IMR-90 (cell line): Measurements from ENCODE around the gene FNBP1L. TPM values are rescaled to one million over a fixed set of nuclear protein-coding genes. Genes with fewer than 3 reads are reported as not detected.

ENCODE experiments used
- ATAC-seq: fragments of 200-7000 bp; cut with Tn5 transposase; 2 replicates; pipeline ENCODE4 v1.9.1; 2020; ENCODE audit warnings: low read depth, mild to moderate bottlenecking, moderate library complexity
- BruUV-seq: library from RNA; stranded (reverse); fragments of 400-500 nt; replicated peaks from 2 replicates; lab custom pipeline; 2021; lab: Mats Ljungman, UMichigan
- CTCF ChIA-PET: fragments of 300-600 bp; formaldehyde crosslinking; extraction: SDS; loops from one replicate; lab custom pipeline; 2021; ENCODE audit warnings: antibody characterized with exemption; lab: Yijun Ruan, JAX
- POLR2A ChIA-PET: fragments of 300-600 bp; sonication (Branson Sonifier 250); formaldehyde crosslinking; loops from one replicate; lab custom pipeline; 2022; ENCODE audit warnings: antibody characterized with exemption; ENCODE audit not compliant: unreplicated experiment; lab: Charles Lee
- DNase-seq: peaks from one replicate; pipeline ENCODE4 v3.0.0; 2013
- H2AFZ ChIP-seq: replicated peaks from 2 replicates; pipeline ENCODE3; 2013; ENCODE audit warnings: low read length, mild to moderate bottlenecking; ENCODE audit not compliant: poor library complexity
- H2AK5ac ChIP-seq: 2 replicates; pipeline ENCODE4 v1.6.1; 2013; ENCODE audit warnings: low read depth, low read length, inconsistent platforms
- H2AK9ac ChIP-seq: replicated peaks from 2 replicates; pipeline ENCODE3; 2013; ENCODE audit warnings: mild to moderate bottlenecking, low read depth, low read length, moderate library complexity; ENCODE audit not compliant: poor library complexity
- H2BK120ac ChIP-seq: 2 replicates; pipeline ENCODE4 v1.6.1; 2013; ENCODE audit warnings: low read depth, low read length, inconsistent platforms
- H2BK15ac ChIP-seq: 3 replicates; pipeline ENCODE4 v1.6.1; 2013; ENCODE audit warnings: low read depth, low read length, inconsistent platforms
- H2BK20ac ChIP-seq: 2 replicates; pipeline ENCODE4 v1.6.1; 2013; ENCODE audit warnings: low read depth, mild to moderate bottlenecking, inconsistent platforms, low read length, moderate library complexity
- H2BK5ac ChIP-seq: 2 replicates; pipeline ENCODE4 v1.6.1; 2013; ENCODE audit warnings: mild to moderate bottlenecking, low read depth, low read length, inconsistent platforms; ENCODE audit not compliant: poor library complexity, severe bottlenecking
- H3K14ac ChIP-seq: replicated peaks from 2 replicates; pipeline ENCODE4 v1.6.1; 2013; ENCODE audit warnings: low read depth, low read length, inconsistent platforms
- H3K18ac ChIP-seq: 2 replicates; pipeline ENCODE4 v1.6.1; 2013; ENCODE audit warnings: low read depth, low read length, control low read depth
- H3K23ac ChIP-seq: 2 replicates; pipeline ENCODE4 v1.6.1; 2013; ENCODE audit warnings: low read depth, low read length, inconsistent platforms
- H3K27ac ChIP-seq: 2 replicates; pipeline ENCODE4 v1.5.1; 2013; ENCODE audit warnings: mild to moderate bottlenecking, control low read depth, low read length; ENCODE audit not compliant: insufficient read depth
- H3K27me3 ChIP-seq: 2 replicates; pipeline ENCODE4 v1.6.1; 2013; ENCODE audit warnings: low read length; ENCODE audit not compliant: control insufficient read depth, insufficient read depth
- H3K36me3 ChIP-seq: 2 replicates; pipeline ENCODE4 v1.6.1; 2013; ENCODE audit warnings: low read length, mixed read lengths; ENCODE audit not compliant: control insufficient read depth, insufficient read depth
- H3K4ac ChIP-seq: 2 replicates; pipeline ENCODE4 v1.6.1; 2013; ENCODE audit warnings: low read depth, low read length, inconsistent platforms
- H3K4me1 ChIP-seq: 2 replicates; pipeline ENCODE4 v1.6.1; 2013; ENCODE audit warnings: low read length, mixed read lengths; ENCODE audit not compliant: control insufficient read depth, insufficient read depth
- H3K4me2 ChIP-seq: 2 replicates; pipeline ENCODE4 v1.6.1; 2013; ENCODE audit warnings: low read depth, mild to moderate bottlenecking, control low read depth, low read length, moderate library complexity
- H3K4me3 ChIP-seq: 2 replicates; pipeline ENCODE4 v1.5.1; 2013; ENCODE audit warnings: low read depth, mild to moderate bottlenecking, control low read depth, low read length, moderate library complexity; ENCODE audit not compliant: insufficient read depth
- H3K56ac ChIP-seq: 2 replicates; pipeline ENCODE4 v1.6.1; 2013; ENCODE audit warnings: low read length, inconsistent platforms; ENCODE audit not compliant: insufficient read depth; ENCODE audit errors: extremely low read depth
- H3K79me1 ChIP-seq, 2 experiments: 2 replicates each; pipeline ENCODE4 v1.6.1; 2013; ENCODE audit warnings: low read length in 2 of 2, inconsistent platforms in 1 of 2, low read depth in 1 of 2
- H3K9ac ChIP-seq: 2 replicates; pipeline ENCODE4 v1.6.1; 2013; ENCODE audit warnings: low read depth, low read length, control low read depth
- H3K9me1 ChIP-seq: 2 replicates; pipeline ENCODE4 v1.6.1; 2013; ENCODE audit warnings: low read length, inconsistent platforms; ENCODE audit not compliant: insufficient read depth
- H3K9me3 ChIP-seq: 2 replicates; pipeline ENCODE4 v1.6.1; 2013; ENCODE audit warnings: low read length; ENCODE audit not compliant: control insufficient read depth, insufficient read depth
- H4K20me1 ChIP-seq: 2 replicates; pipeline ENCODE4 v1.6.1; 2013; ENCODE audit warnings: low read length, inconsistent platforms; ENCODE audit not compliant: insufficient read depth
- H4K5ac ChIP-seq: 2 replicates; pipeline ENCODE4 v1.6.1; 2013; ENCODE audit warnings: mild to moderate bottlenecking, low read depth, low read length, control low read depth
- H4K8ac ChIP-seq, 2 experiments: 2 replicates each; pipeline ENCODE4 v1.6.1; 2013; ENCODE audit warnings: low read depth in 2 of 2, low read length in 2 of 2, control low read depth in 1 of 2, inconsistent platforms in 1 of 2
- H4K91ac ChIP-seq: 2 replicates; pipeline ENCODE4 v1.6.1; 2013; ENCODE audit warnings: low read depth, low read length, inconsistent platforms; ENCODE audit not compliant: insufficient read depth
- FOS ChIP-seq: fragments of 150-350 bp; IDR thresholded peaks from 2 replicates; pipeline ENCODE4 v1.6.1; 2016; ENCODE audit warnings: low read depth, low read length
- MXI1 ChIP-seq: IDR thresholded peaks from 2 replicates; pipeline ENCODE4 v1.6.1; 2012; ENCODE audit warnings: low read depth, mild to moderate bottlenecking, low read length, moderate library complexity, borderline replicate concordance
- WGBS, 2 experiments: methylation state at CpG; one replicate each; pipeline versions ENCODE4 v1.1.5 to v1.1.7; 2013; ENCODE audit warnings: missing lambda C conversion rate in 2 of 2; ENCODE audit not compliant: insufficient read length in 1 of 2; ENCODE audit errors: extremely low coverage in 2 of 2; 5-methylcytosine and 5-hydroxymethylcytosine counted together
- dilution Hi-C: fragments of 300-500 bp; cut with HindIII; formaldehyde crosslinking; loops from one replicate; pipeline ENCODE4 v1.14.3; 2018; ENCODE audit warnings: low sequenced_read_pairs; ENCODE audit not compliant: unreplicated experiment
- in situ Hi-C: fragments of 300-500 bp; cut with MboI; formaldehyde crosslinking; loops from 3 replicates; pipeline ENCODE4 v1.14.3; 2019; ENCODE audit warnings: low sequenced_read_pairs, inconsistent platforms, mixed read lengths
- intact Hi-C: fragments of 100-400 bp; cut with micrococcal nuclease; formaldehyde crosslinking; loops from 2 replicates; pipeline ENCODE4 v1.10.0; 2022
- polyA plus RNA-seq, 3 experiments: library from polyadenylated mRNA; depleted of rRNA; stranded (reverse); fragments of >200 nt; gene quantifications; 2 replicates each; pipeline ENCODE4 v1.2.3, GENCODE V29; 2012; ENCODE audit warnings: low replicate concordance in 1 of 3
- total RNA-seq: library from RNA; depleted of rRNA; stranded (reverse); fragments of >200 nt; gene quantifications from 2 replicates; pipeline ENCODE4 v1.2.3, GENCODE V29; 2012

The FNBP1L gene
- total and polyA plus RNA-seq, 2 of the 4 experiments (the other 2 are of a cell fraction) = 9.3 to 15.2 TPM

DNA sequence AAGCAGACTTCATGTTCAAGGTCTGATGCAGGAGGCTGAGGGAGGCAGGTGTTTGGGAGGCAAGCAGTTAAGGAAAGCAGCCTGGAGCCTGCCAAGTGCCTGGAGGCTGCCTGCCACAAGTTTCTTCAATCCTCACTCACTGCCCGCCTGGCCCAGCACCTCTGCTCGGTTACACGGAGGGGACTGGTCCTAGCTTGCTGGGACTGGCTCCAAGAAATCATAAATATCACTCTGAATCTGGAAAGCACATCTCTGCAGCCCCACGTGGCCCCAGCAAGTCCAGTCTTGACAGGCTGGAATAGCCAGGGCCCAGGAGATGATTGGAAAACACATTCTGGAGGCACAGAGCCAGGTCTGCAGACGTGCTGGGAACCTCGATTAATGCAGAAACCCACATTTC, 149.8 kb downstream of the FNBP1L start:
- Histone ChIP-seq H2BK20ac (no peak overlapping the region), H3K23ac (no peak overlapping the region), H4K8ac (no peak overlapping the region), H2BK120ac (no peak overlapping the region), H4K5ac (no peak overlapping the region), H3K79me1 (peaks cover 48 to 100% of the 10 kb centered on the region in 2 experiments), H3K27ac (no peak overlapping the region), H3K4me1 (peaks cover 25% of the 10 kb centered on the region), H4K20me1 (peaks cover 96% of the 10 kb centered on the region), H4K91ac (no peak overlapping the region), H2AK9ac (no peak overlapping the region), H2AK5ac (no peak overlapping the region), H3K4ac (no peak overlapping the region), H3K9ac (no peak overlapping the region), H2AFZ (no peak overlapping the region), H3K9me3 (no peaks in the 10 kb centered on the region), H2BK5ac (no peak overlapping the region), H3K27me3 (no peaks in the 10 kb centered on the region), H3K36me3 (no peaks in the 10 kb centered on the region), H3K9me1 (peaks cover 55% of the 10 kb centered on the region), H2BK15ac (no peak overlapping the region), H3K4me2 (no peak overlapping the region), H3K18ac (no peak overlapping the region), H3K14ac (no peak overlapping the region), H3K4me3 (no peak overlapping the region), H3K56ac (no peak overlapping the region)
- dilution Hi-C loops = no loop called here
- CTCF ChIA-PET = no interaction called here
- DNase-seq = no peak
- TF ChIP-seq MXI1 = peak; percentile 30; the same call in 1 of the 2 replicates
- TF ChIP-seq FOS = no peak
- POLR2A ChIA-PET = no interaction called here
- in situ Hi-C loops = no loop called here
- 30% methylated on average over 2 of the region's 6 CpGs; no CpG with 5 or more reads in 1 of the 2 experiments for WGBS, 2 experiments
- no TSS peak for BruUV-seq
- intact Hi-C loops = no loop called here
- ATAC-seq = no peak
